Testis (tissue), 2 donors: ENCODE data around the gene TMEM43.

Source experiments
- CTCF ChIP-seq, 3 experiments: fragments of 450-650 bp in 2 of 3; fragments of 200-600 bp in 1 of 3; sonication (generic) in 1 of 3; IDR thresholded peaks; one replicate each; pipeline ENCODE4 v1.5.1; 2016 to 2019; ENCODE audit warnings: antibody characterized with exemption in 3 of 3, mild to moderate bottlenecking in 2 of 3, moderate library complexity in 1 of 3
- POLR2A ChIP-seq: fragments of 450-650 bp; IDR thresholded peaks from one replicate; pipeline ENCODE4 v1.6.1; 2017; ENCODE audit warnings: antibody characterized with exemption, mild to moderate bottlenecking, moderate library complexity

GRCh38 chr3:14150491-14151230 is 25.8 kb downstream of the TMEM43 start:
- no peak for TF ChIP-seq CTCF (IDR thresholded peaks at IDR 0.05)
- no peak for TF ChIP-seq POLR2A
